GM23338 (cell line): ENCODE results near the gene TMEM158. TPM values are rescaled to one million over a fixed set of nuclear protein-coding genes. Genes with fewer than 3 reads are reported as not detected.

ENCODE experiments used
- ATAC-seq: fragments of 200-7000 bp; cut with Tn5 transposase; 3 replicates; pipeline ENCODE4 v1.9.1; 2020
- DNase-seq: peaks from one replicate; pipeline ENCODE4 v3.0.0-alpha.2; 2015; ENCODE audit warnings: low spot score
- H2AFZ ChIP-seq: fragments of 200-600 bp; sonication (generic); 2 replicates; pipeline ENCODE4 v1.8.0; 2016; ENCODE audit warnings: antibody characterized with exemption, mild to moderate bottlenecking, moderate library complexity
- H3F3A ChIP-seq: fragments of 200-600 bp; sonication (generic); replicated peaks from 2 replicates; pipeline ENCODE4 v1.8.0; 2017; ENCODE audit warnings: antibody characterized with exemption, mixed run types, low read depth
- H3K27ac ChIP-seq: fragments of 200-600 bp; sonication (generic); 2 replicates; pipeline ENCODE4 v1.6.1; 2016; ENCODE audit warnings: low read depth
- H3K27me3 ChIP-seq: fragments of 200-600 bp; sonication (generic); 2 replicates; pipeline ENCODE4 v1.8.0; 2016; ENCODE audit warnings: mild to moderate bottlenecking, mixed run types, moderate library complexity; ENCODE audit not compliant: insufficient read depth
- H3K36me3 ChIP-seq: fragments of 200-600 bp; sonication (generic); 2 replicates; pipeline ENCODE4 v1.8.0; 2016; ENCODE audit warnings: mild to moderate bottlenecking; ENCODE audit not compliant: insufficient read depth
- H3K4me1 ChIP-seq: fragments of 200-600 bp; sonication (generic); 2 replicates; pipeline ENCODE4 v1.8.0; 2016; ENCODE audit warnings: mild to moderate bottlenecking, moderate library complexity; ENCODE audit not compliant: insufficient read depth
- H3K4me2 ChIP-seq: fragments of 200-600 bp; sonication (generic); 2 replicates; pipeline ENCODE4 v1.7.1; 2017; ENCODE audit warnings: mixed run types
- H3K4me3 ChIP-seq: fragments of 200-600 bp; sonication (generic); 2 replicates; pipeline ENCODE4 v1.6.1; 2016; ENCODE audit warnings: mixed run types
- H3K79me2 ChIP-seq: fragments of 200-600 bp; sonication (generic); replicated peaks from 2 replicates; pipeline ENCODE4 v1.8.0; 2017; ENCODE audit warnings: mild to moderate bottlenecking; ENCODE audit not compliant: insufficient read depth
- H3K9me2 ChIP-seq: fragments of 200-600 bp; sonication (generic); 2 replicates; pipeline ENCODE4 v1.8.0; 2017; ENCODE audit not compliant: insufficient read depth
- H4K20me1 ChIP-seq: fragments of 200-600 bp; sonication (generic); replicated peaks from 2 replicates; pipeline ENCODE4 v1.8.0; 2017; ENCODE audit warnings: mild to moderate bottlenecking; ENCODE audit not compliant: insufficient read depth
- H3K27ac Mint-ChIP-seq: 2 replicates; pipeline ENCODE4 v1.8.0; 2020; ENCODE audit warnings: inconsistent platforms, mild to moderate bottlenecking, moderate library complexity, mixed read lengths
- H3K27me3 Mint-ChIP-seq: 3 replicates; pipeline ENCODE4 v1.8.0; 2022; ENCODE audit warnings: low read depth, mild to moderate bottlenecking, moderate library complexity, mixed read lengths, inconsistent platforms; ENCODE audit not compliant: insufficient read depth, poor library complexity
- H3K36me3 Mint-ChIP-seq: 3 replicates; pipeline ENCODE4 v1.8.0; 2021; ENCODE audit warnings: low read depth, mild to moderate bottlenecking, inconsistent platforms, moderate library complexity, mixed read lengths
- H3K4me1 Mint-ChIP-seq: 3 replicates; pipeline ENCODE4 v1.8.0; 2020; ENCODE audit warnings: mild to moderate bottlenecking, inconsistent platforms, mixed read lengths
- H3K4me3 Mint-ChIP-seq: 3 replicates; pipeline ENCODE4 v1.8.0; 2021; ENCODE audit warnings: moderate library complexity, mild to moderate bottlenecking, inconsistent platforms, mixed read lengths
- H3K9me3 Mint-ChIP-seq: 3 replicates; pipeline ENCODE4 v1.8.0; 2020; ENCODE audit warnings: moderate library complexity, mild to moderate bottlenecking, inconsistent platforms, mixed read lengths
- CREB1 ChIP-seq: fragments of 250-450 bp; sonication (Bioruptor Pico); IDR thresholded peaks from 2 replicates; pipeline ENCODE4 v1.5.0; 2020; ENCODE audit warnings: low read depth, mild to moderate bottlenecking, moderate library complexity
- CTCF ChIP-seq, 2 experiments: fragments of 200-600 bp in 1 of 2; sonication (generic) in 1 of 2; conservative IDR thresholded peaks; 2 replicates each; pipeline versions ENCODE4 v1.5.1 to v1.6.1; 2016 to 2017; ENCODE audit warnings: antibody characterized with exemption in 2 of 2, low read depth in 2 of 2, mild to moderate bottlenecking in 2 of 2, moderate library complexity in 1 of 2
- ETS1 ChIP-seq: IDR thresholded peaks from 2 replicates; pipeline ENCODE4 v1.6.1; 2016; ENCODE audit warnings: antibody characterized with exemption
- EZH2 ChIP-seq: fragments of 200-600 bp; sonication (generic); IDR thresholded peaks from one replicate; pipeline ENCODE4 v1.8.0; 2017; ENCODE audit warnings: antibody characterized with exemption, mild to moderate bottlenecking, low read depth; ENCODE audit not compliant: unreplicated experiment
- EZH2phosphoT487 ChIP-seq: fragments of 200-600 bp; sonication (generic); IDR thresholded peaks from one replicate; pipeline ENCODE4 v1.8.1; 2018; ENCODE audit warnings: antibody characterized with exemption; ENCODE audit not compliant: unreplicated experiment
- JUNB ChIP-seq: IDR thresholded peaks from one replicate; pipeline ENCODE4 v1.6.1; 2016; ENCODE audit warnings: antibody characterized with exemption; ENCODE audit not compliant: unreplicated experiment
- POLR2AphosphoS5 ChIP-seq: IDR thresholded peaks from 2 replicates; pipeline ENCODE4 v1.6.1; 2016; ENCODE audit warnings: antibody characterized with exemption, low read depth
- REST ChIP-seq: IDR thresholded peaks from one replicate; pipeline ENCODE4 v1.6.1; 2018; ENCODE audit warnings: antibody characterized with exemption; ENCODE audit not compliant: unreplicated experiment
- STAT1 ChIP-seq: IDR thresholded peaks from one replicate; pipeline ENCODE4 v1.6.1; 2016; ENCODE audit warnings: antibody characterized with exemption; ENCODE audit not compliant: unreplicated experiment
- polyA plus RNA-seq: library from polyadenylated mRNA; unstranded; fragments of >200 nt; fragmentation: Nextera tagmentation; extraction: Ambion mirVana; gene quantifications from 2 replicates; pipeline ENCODE4 v1.2.1, GENCODE V29; 2016
- total RNA-seq: library from RNA; depleted of rRNA; stranded (reverse); fragments of >200 nt; shearing (Covaris generic); gene quantifications from 2 replicates; pipeline ENCODE4 v1.2.3, GENCODE V29; 2014

The TMEM158 gene
- total and polyA plus RNA-seq, 2 experiments from 2014 or later = 9.6 to 16.9 TPM

- Histone ChIP-seq H3K4me2 (no peak overlapping the region), H3K4me3 (no peak overlapping the region), H3K4me1 (peaks cover 11% of the 10 kb centered on the region; the same call in 1 of the 2 replicates), H3K79me2 (no peaks in the 10 kb centered on the region), H2AFZ (no peak overlapping the region), H3K27ac (no peak overlapping the region), H3K36me3 (no peaks in the 10 kb centered on the region), H4K20me1 (no peaks in the 10 kb centered on the region), H3K9me2 (no peaks in the 10 kb centered on the region), H3F3A (no peaks in the 10 kb centered on the region), H3K27me3 (no peaks in the 10 kb centered on the region)
- no peaks in the 10 kb centered on the region for H3K9me3 Mint-ChIP-seq
- DNase-seq = no peak
- no peak overlapping the region for H3K27ac Mint-ChIP-seq
- no peak overlapping the region for H3K4me3 Mint-ChIP-seq
- no peaks in the 10 kb centered on the region for H3K36me3 Mint-ChIP-seq
- peaks cover 14% of the 10 kb centered on the region for H3K27me3 Mint-ChIP-seq
- ATAC-seq = no peak; the same call in 2 of the 3 replicates
- no peak for TF ChIP-seq EZH2
- TF ChIP-seq EZH2phosphoT487 = no peak
- TF ChIP-seq JUNB = no peak
- no peak for TF ChIP-seq REST
- no peak for TF ChIP-seq ETS1
- no peak for TF ChIP-seq CREB1 (CRISPR knock-in tag)
- peaks cover 12% of the 10 kb centered on the region for H3K4me1 Mint-ChIP-seq
Observed at GRCh38 chr3:45178183-45179023, 47.7 kb downstream of the TMEM158 start.

- TF ChIP-seq EZH2 (no peak), STAT1 (no peak), POLR2AphosphoS5 (no peak), CTCF (conservative IDR thresholded peaks at IDR 0.05; ENCODE audit: low read depth in 2 of 2) (no peak)
- H3K36me3 Mint-ChIP-seq = no peaks in the 10 kb centered on the region
- H3K4me3 Mint-ChIP-seq = no peak overlapping the region
- H3K27ac Mint-ChIP-seq = no peak overlapping the region
- Histone ChIP-seq H3F3A (no peaks in the 10 kb centered on the region), H2AFZ (no peak overlapping the region), H3K27ac (no peak overlapping the region), H3K36me3 (no peaks in the 10 kb centered on the region), H3K9me2 (no peaks in the 10 kb centered on the region), H3K4me3 (no peak overlapping the region), H4K20me1 (no peaks in the 10 kb centered on the region), H3K79me2 (no peaks in the 10 kb centered on the region), H3K4me2 (no peak overlapping the region), H3K27me3 (no peaks in the 10 kb centered on the region), H3K4me1 (no peaks in the 10 kb centered on the region)
- ATAC-seq (no peak), DNase-seq (no peak)
- peaks cover 6% of the 10 kb centered on the region for H3K27me3 Mint-ChIP-seq
- H3K4me1 Mint-ChIP-seq = peaks cover 3% of the 10 kb centered on the region; the same call in 1 of the 3 replicates
- no peaks in the 10 kb centered on the region for H3K9me3 Mint-ChIP-seq
Observed at GRCh38 chr3:45176912-45177311, 49.2 kb downstream of the TMEM158 start.
